CD4-positive, alpha-beta T cell treated with Interferon alpha-2 for 1 hour (primary cell): Measurements from ENCODE around the gene TMPRSS7.

ENCODE experiments used
- DNase-seq, 2 donors: peaks; one replicate each; pipeline ENCODE4 v3.0.0-alpha.2; 2020 to 2022

TMPRSS7 gene

DNA sequence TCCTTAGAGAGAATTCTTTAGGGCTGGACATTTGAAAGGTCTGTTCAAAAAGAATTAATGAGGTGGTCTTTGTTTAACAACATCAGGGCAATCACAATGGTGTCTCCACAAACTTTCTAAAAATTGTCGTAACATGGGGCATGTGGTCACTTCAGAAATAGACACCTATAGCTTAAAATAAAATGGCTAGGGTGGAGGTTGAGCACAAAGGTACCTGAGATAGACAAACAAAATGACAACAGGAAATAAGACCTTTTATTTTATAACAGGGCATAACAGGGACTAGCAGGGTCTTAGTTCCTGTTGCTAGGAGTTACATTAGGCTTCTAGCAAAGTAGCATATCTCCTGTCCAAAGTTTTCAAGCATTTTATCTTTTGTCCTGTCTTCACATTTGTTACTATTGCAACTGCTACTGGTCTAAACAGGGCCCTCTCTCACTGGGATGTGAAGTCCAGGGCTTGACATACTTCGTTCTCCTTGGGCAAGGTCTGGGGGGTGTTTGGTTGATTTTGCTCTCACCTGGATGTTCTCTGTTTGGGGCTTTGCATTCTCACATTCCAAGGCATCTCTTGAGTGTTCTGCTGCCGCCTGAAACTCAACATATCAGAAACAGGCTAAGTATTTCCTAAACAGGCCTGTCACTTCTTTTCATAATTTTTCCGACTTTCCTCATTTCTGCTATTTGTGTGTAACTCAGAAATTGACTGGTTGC is 95.5 kb downstream of the TMPRSS7 start:
- no peak for DNase-seq

DNA sequence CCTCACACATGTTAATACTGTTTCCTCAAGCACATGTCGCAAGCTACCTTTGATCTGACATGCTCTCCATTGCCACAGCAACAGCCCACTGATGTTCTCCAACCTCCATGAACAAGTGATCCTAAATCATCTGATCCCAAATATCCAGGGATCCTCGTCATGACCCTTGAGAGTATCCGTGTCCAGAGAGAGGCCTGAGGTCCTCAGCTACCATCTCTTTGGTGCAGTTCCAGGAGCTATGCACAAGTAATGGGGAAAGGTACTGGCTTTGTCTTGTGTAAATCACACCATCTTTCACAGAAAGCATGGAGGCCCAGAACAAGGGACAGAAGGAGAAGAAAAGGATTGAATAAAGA is 96.1 kb downstream of the TMPRSS7 start:
- DNase-seq: no peak
